HFF-Myc (cell line): ENCODE measurements around the gene SLFN12.

Source experiments
- DNase-seq: peaks from one replicate; pipeline ENCODE4 v3.0.0-alpha.2; 2011; ENCODE audit warnings: low read depth; ENCODE audit errors: extremely low read depth
- H3K4me3 ChIP-seq: replicated peaks from 2 replicates; pipeline ENCODE4 v1.5.1; 2011; ENCODE audit warnings: low read depth, mild to moderate bottlenecking, control low read depth, low read length
- TF ChIP-seq, protein P1 (sequence below): IDR thresholded peaks from 2 replicates; pipeline ENCODE4 v1.5.1; 2012; ENCODE audit warnings: mild to moderate bottlenecking, low read depth, low read length, control low read depth; ENCODE audit errors: missing control alignments

Gene SLFN12

DNA sequence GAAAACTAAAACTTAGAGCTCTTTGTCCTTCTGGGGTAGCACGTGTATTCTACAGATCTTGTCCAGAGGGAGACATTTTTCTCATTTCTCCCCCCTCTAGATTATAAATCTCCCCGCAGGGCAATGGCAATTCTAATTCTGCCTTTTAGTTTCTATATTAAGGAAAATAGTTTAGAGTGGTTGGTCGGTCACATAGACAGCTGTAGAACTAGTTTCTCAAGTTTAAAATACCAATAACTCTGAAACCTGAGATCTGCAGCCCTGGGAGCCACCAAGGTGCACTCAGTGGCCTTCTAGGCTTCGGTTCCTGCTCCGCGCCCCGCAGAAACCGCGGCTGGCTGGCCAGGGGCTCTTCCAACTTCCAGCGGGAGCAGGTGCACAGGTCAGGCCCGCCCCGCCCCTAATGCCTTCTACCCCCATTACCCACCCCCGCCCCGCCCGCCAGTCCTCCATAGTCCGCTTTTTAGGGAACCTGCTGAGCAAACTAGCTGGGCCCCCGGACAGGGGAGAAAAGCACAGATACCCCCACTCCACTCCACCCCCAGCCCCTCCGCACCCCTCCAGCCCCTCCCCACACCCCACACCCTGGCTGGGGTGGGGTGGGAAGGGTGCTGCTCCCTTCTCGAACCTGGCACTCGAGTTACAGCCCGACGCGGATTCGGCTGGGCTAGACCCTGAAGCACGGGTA lies 59.3 kb downstream of the SLFN12 start:
- TF ChIP-seq, protein P1, sequence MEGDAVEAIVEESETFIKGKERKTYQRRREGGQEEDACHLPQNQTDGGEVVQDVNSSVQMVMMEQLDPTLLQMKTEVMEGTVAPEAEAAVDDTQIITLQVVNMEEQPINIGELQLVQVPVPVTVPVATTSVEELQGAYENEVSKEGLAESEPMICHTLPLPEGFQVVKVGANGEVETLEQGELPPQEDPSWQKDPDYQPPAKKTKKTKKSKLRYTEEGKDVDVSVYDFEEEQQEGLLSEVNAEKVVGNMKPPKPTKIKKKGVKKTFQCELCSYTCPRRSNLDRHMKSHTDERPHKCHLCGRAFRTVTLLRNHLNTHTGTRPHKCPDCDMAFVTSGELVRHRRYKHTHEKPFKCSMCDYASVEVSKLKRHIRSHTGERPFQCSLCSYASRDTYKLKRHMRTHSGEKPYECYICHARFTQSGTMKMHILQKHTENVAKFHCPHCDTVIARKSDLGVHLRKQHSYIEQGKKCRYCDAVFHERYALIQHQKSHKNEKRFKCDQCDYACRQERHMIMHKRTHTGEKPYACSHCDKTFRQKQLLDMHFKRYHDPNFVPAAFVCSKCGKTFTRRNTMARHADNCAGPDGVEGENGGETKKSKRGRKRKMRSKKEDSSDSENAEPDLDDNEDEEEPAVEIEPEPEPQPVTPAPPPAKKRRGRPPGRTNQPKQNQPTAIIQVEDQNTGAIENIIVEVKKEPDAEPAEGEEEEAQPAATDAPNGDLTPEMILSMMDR, result no peak
- no peak for DNase-seq
- H3K4me3 ChIP-seq, result peak overlapping the region; percentile 57

DNA sequence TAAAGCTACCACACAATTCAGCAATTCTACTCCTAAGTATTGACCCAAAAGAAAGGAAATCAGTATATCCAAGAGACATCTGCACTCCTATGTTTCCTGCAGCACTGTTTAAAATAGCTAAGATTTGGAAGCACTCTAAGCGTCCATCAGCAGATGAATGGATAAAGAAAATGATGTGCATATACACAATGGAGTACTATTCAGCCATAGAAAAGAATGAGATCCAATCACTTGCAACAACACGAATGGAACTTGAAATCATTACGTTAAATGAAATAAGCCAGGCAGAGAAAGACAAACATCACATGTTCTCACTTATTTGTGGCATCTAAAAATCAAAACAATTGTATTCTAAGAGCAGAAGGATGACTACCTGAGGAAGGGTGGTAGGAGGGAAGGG lies 60.4 kb downstream of the SLFN12 start:
- H3K4me3 ChIP-seq, result peak overlapping the region; percentile 57
- DNase-seq, result no peak
- TF ChIP-seq, protein P1, result no peak

DNA sequence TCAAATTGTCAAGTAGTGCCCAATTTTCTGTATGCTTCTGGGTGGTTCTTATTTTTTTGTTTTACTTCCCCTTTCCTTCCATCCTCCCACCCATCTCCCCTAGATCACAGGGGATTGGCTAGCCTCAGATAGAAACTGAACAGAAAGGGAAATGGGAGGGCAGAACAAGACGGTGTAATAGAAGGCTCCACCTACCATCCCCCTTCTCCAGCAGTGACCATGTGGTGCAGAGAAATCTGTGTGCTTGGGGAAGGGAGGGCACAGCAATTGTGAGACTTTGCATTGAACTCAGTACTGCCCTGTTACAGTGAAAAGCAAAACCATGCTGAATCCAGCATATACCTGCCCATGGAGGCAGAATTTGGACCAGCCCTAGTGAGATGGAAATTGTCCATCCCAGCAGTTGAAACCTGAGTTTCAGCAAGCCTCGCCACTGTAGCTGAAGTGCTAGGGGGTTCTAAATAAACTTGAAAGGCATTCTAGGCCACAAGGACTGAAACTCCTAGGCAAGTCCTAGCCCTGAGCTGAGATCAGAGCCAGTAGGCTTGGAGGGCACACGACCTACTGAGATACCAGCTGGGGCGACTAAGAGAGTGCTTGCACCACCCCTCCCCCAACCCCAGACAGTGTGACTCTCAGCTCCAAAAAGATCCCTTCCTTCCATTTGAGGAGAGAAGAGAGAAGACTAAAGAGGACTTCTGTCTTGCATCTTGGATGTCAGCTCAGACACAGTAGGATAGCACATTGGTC lies 64.0 kb downstream of the SLFN12 start:
- TF ChIP-seq, protein P1, result no peak
- DNase-seq, result no peak
- no peak overlapping the region for H3K4me3 ChIP-seq

DNA sequence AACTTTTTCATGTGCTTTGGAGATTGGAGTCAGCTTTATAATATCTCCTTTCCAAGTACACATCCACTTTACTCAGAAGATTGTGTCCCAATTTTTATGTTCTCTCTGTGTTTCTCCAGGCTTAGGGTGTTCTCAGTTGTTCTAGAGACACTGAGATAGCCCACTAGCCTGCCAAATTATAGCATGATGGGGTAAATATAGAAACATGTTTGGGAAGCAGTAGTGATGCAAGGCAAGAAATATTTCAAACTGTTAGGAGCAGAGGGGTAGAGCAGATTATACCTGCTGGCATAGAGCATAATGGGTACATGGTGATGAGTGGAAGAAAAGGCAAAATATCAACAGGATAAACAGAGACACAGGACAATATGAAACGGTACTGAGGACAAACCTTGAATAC lies 71.3 kb downstream of the SLFN12 start:
- no peak overlapping the region for H3K4me3 ChIP-seq
- no peak for DNase-seq
- TF ChIP-seq, protein P1, result no peak
